BE2C (cell line): ENCODE measurements around the gene MPZL2.

Experiments used
- DNase-seq: peaks from one replicate; pipeline ENCODE4 v3.0.0-alpha.2; 2020
- H3K27me3 ChIP-seq: fragments of 250-450 bp; sonication (Bioruptor Pico); 2 replicates; pipeline ENCODE4 v1.5.1; 2020; ENCODE audit warnings: mild to moderate bottlenecking
- H3K36me3 ChIP-seq: fragments of 250-450 bp; sonication (Bioruptor Pico); 2 replicates; pipeline ENCODE4 v1.5.1; 2020; ENCODE audit warnings: mild to moderate bottlenecking
- H3K4me1 ChIP-seq: fragments of 250-450 bp; sonication (Bioruptor Pico); 2 replicates; pipeline ENCODE4 v1.5.1; 2020
- H3K4me3 ChIP-seq: 2 replicates; pipeline ENCODE4 v1.5.1; 2011; ENCODE audit warnings: low read depth, low read length
- H3K9me3 ChIP-seq: fragments of 250-450 bp; sonication (Bioruptor Pico); 2 replicates; pipeline ENCODE4 v1.5.1; 2020
- CTCF ChIP-seq: IDR thresholded peaks from 2 replicates; pipeline ENCODE4 v1.5.1; 2012; ENCODE audit warnings: mild to moderate bottlenecking, low read depth, low read length

MPZL2 gene

GRCh38 chr11:118224511-118225188 lies 39.4 kb downstream of the MPZL2 start, which contains the start of gene JAML:
JAML (minus strand) TSS chr11:118225011; CDS start chr11:118214866, 10,145 bp downstream.
- Histone ChIP-seq H3K9me3 (no peaks in the 10 kb centered on the region), H3K36me3 (no peaks in the 10 kb centered on the region), H3K27me3 (peaks cover 86% of the 10 kb centered on the region), H3K4me1 (no peaks in the 10 kb centered on the region), H3K4me3 (no peak within 1 kb of the TSS)
- no peak for DNase-seq
- TF ChIP-seq CTCF, result no peak

GRCh38 chr11:118223992-118224391 lies 40.1 kb downstream of the MPZL2 start:
- Histone ChIP-seq H3K4me3 (no peak overlapping the region), H3K4me1 (no peaks in the 10 kb centered on the region), H3K36me3 (no peaks in the 10 kb centered on the region), H3K9me3 (no peaks in the 10 kb centered on the region), H3K27me3 (peaks cover 87% of the 10 kb centered on the region)
- TF ChIP-seq CTCF, result no peak
- no peak for DNase-seq

GRCh38 chr11:118223570-118223969 lies 40.5 kb downstream of the MPZL2 start:
- DNase-seq, result no peak
- Histone ChIP-seq H3K36me3 (no peaks in the 10 kb centered on the region), H3K4me1 (no peaks in the 10 kb centered on the region), H3K27me3 (peaks cover 87% of the 10 kb centered on the region), H3K9me3 (no peaks in the 10 kb centered on the region), H3K4me3 (no peak overlapping the region)
- TF ChIP-seq CTCF, result no peak

GRCh38 chr11:118222437-118222836 lies 41.7 kb downstream of the MPZL2 start:
- H3K36me3 ChIP-seq, result no peaks in the 10 kb centered on the region
- H3K9me3 ChIP-seq, result no peaks in the 10 kb centered on the region
- no peak for TF ChIP-seq CTCF
- H3K4me1 ChIP-seq, result no peaks in the 10 kb centered on the region
- no peak for DNase-seq
- H3K4me3 ChIP-seq, result no peak overlapping the region
- peaks cover 86% of the 10 kb centered on the region for H3K27me3 ChIP-seq

GRCh38 chr11:118221419-118221818 lies 42.7 kb downstream of the MPZL2 start:
- no peak for TF ChIP-seq CTCF

GRCh38 chr11:118219732-118220131 lies 44.4 kb downstream of the MPZL2 start:
- no peak for DNase-seq
- no peaks in the 10 kb centered on the region for H3K36me3 ChIP-seq
- H3K4me1 ChIP-seq, result no peaks in the 10 kb centered on the region
- H3K27me3 ChIP-seq, result peaks cover 86% of the 10 kb centered on the region
- TF ChIP-seq CTCF, result no peak
- H3K4me3 ChIP-seq, result no peak overlapping the region
- no peaks in the 10 kb centered on the region for H3K9me3 ChIP-seq

More at GRCh38 chr11:118221419-118221818, 42.7 kb downstream of the MPZL2 start:
- no peaks in the 10 kb centered on the region for H3K4me1 ChIP-seq
- no peak for DNase-seq
- H3K9me3 ChIP-seq, result no peaks in the 10 kb centered on the region
- H3K36me3 ChIP-seq, result no peaks in the 10 kb centered on the region
- peaks cover 86% of the 10 kb centered on the region for H3K27me3 ChIP-seq
- H3K4me3 ChIP-seq, result no peak overlapping the region
